HepG2 (cell line): Measurements from ENCODE around the gene ACRBP. TPM values are rescaled to one million over a fixed set of nuclear protein-coding genes. Genes with fewer than 3 reads are reported as not detected.

Experiments used
- CAMTA2 ChIP-seq: sonication (generic); formaldehyde crosslinking; IDR thresholded peaks from 2 replicates; pipeline ENCODE4 v1.4.0; 2020; ENCODE audit warnings: mild to moderate bottlenecking, missing genetic modification reagents, borderline replicate concordance
- EHMT2 ChIP-seq: fragments of 200-600 bp; sonication (generic); IDR thresholded peaks from 2 replicates; pipeline ENCODE4 v1.7.0; 2017; ENCODE audit warnings: antibody characterized with exemption, low read depth, low read length, borderline replicate concordance
- ELK4 ChIP-seq: sonication (generic); formaldehyde crosslinking; IDR thresholded peaks from 2 replicates; pipeline ENCODE4 v1.9.0; 2021; ENCODE audit warnings: missing genetic modification reagents, borderline replicate concordance
- ESRRA ChIP-seq: sonication (generic); formaldehyde crosslinking; IDR thresholded peaks from 2 replicates; pipeline ENCODE4 v1.5.1; 2020; ENCODE audit warnings: mild to moderate bottlenecking, low read depth, missing genetic modification reagents
- GFI1 ChIP-seq: sonication (generic); formaldehyde crosslinking; IDR thresholded peaks from 2 replicates; pipeline ENCODE4 v1.5.0; 2020; ENCODE audit warnings: missing genetic modification reagents, mild to moderate bottlenecking, borderline replicate concordance
- GTF2F1 ChIP-seq: fragments of 150-350 bp; IDR thresholded peaks from 2 replicates; pipeline ENCODE4 v1.6.1; 2014; ENCODE audit warnings: low read length
- NFE2 ChIP-seq: sonication (generic); formaldehyde crosslinking; IDR thresholded peaks from 2 replicates; pipeline ENCODE4 v1.4.0; 2020; ENCODE audit warnings: missing genetic modification reagents
- PHF21A ChIP-seq: sonication (generic); formaldehyde crosslinking; IDR thresholded peaks from 2 replicates; pipeline ENCODE4 v1.5.0; 2020; ENCODE audit warnings: mild to moderate bottlenecking, missing genetic modification reagents
- RBM22 ChIP-seq: fragments of 200-400 bp; formaldehyde crosslinking; optimal IDR thresholded peaks from 2 replicates; pipeline ENCODE3; 2017; ENCODE audit warnings: mild to moderate bottlenecking, low read length, moderate library complexity
- ZFX ChIP-seq: sonication (generic); formaldehyde crosslinking; IDR thresholded peaks from 2 replicates; pipeline ENCODE4 v1.4.0; 2020; ENCODE audit warnings: mild to moderate bottlenecking, low read depth, missing genetic modification reagents, moderate library complexity
- ZNF383 ChIP-seq: sonication (generic); formaldehyde crosslinking; IDR thresholded peaks from 2 replicates; pipeline ENCODE4 v1.4.0; 2020; ENCODE audit warnings: missing genetic modification reagents, mild to moderate bottlenecking, borderline replicate concordance
- ZNF577 ChIP-seq: sonication (generic); formaldehyde crosslinking; IDR thresholded peaks from 2 replicates; pipeline ENCODE4 v1.4.0; 2020; ENCODE audit warnings: mild to moderate bottlenecking, low read depth, missing genetic modification reagents, borderline replicate concordance
- ZNF629 ChIP-seq: sonication (generic); formaldehyde crosslinking; conservative IDR thresholded peaks from 2 replicates; pipeline ENCODE4 v1.5.0; 2020; ENCODE audit warnings: missing genetic modification reagents
- ZSCAN20 ChIP-seq: sonication (generic); formaldehyde crosslinking; IDR thresholded peaks from 2 replicates; pipeline ENCODE4 v1.4.0; 2020; ENCODE audit warnings: missing genetic modification reagents, mild to moderate bottlenecking, borderline replicate concordance
- ZSCAN30 ChIP-seq: sonication (generic); formaldehyde crosslinking; IDR thresholded peaks from 2 replicates; pipeline ENCODE4 v1.5.0; 2020; ENCODE audit warnings: mild to moderate bottlenecking, missing genetic modification reagents
- polyA plus RNA-seq, 8 experiments: library from polyadenylated mRNA; depleted of rRNA in 3 of 8; stranded (reverse) in 7 of 8; unstranded in 1 of 8; fragments of >200 nt; fragmentation: Illumina TruSeq in 4 of 8; extraction: Trizol in 4 of 8; gene quantifications; 2 replicates each; pipeline versions ENCODE4 v1.2.1 to v1.2.3, GENCODE V29; 2011 to 2016; ENCODE audit warnings: low read depth in 4 of 8, missing spikeins in 1 of 8, mixed read lengths in 1 of 8; ENCODE audit not compliant: insufficient read depth in 1 of 8
- total RNA-seq, 5 experiments: library from RNA; depleted of rRNA; stranded (reverse); fragments of >200 nt; fragmentation: Illumina TruSeq; extraction: Trizol; gene quantifications; 2 replicates each; pipeline ENCODE4 v1.2.3, GENCODE V29; 2016; ENCODE audit warnings: low read depth in 1 of 5
- TF ChIP-seq, protein P1 (sequence below): sonication (generic); formaldehyde crosslinking; IDR thresholded peaks from 2 replicates; pipeline ENCODE4 v1.9.0; 2021; ENCODE audit warnings: mild to moderate bottlenecking, missing genetic modification reagents
- TF ChIP-seq, protein P2 (sequence below): sonication (generic); formaldehyde crosslinking; IDR thresholded peaks from 2 replicates; pipeline ENCODE4 v1.4.0; 2020; ENCODE audit warnings: missing genetic modification reagents, mild to moderate bottlenecking, borderline replicate concordance

Gene ACRBP
- total and polyA plus RNA-seq, 2 of the 13 experiments (the other 11 are each of a cell fraction or from before 2014, with no cell fraction given): 0.46 TPM; not detected in 1

DNA sequence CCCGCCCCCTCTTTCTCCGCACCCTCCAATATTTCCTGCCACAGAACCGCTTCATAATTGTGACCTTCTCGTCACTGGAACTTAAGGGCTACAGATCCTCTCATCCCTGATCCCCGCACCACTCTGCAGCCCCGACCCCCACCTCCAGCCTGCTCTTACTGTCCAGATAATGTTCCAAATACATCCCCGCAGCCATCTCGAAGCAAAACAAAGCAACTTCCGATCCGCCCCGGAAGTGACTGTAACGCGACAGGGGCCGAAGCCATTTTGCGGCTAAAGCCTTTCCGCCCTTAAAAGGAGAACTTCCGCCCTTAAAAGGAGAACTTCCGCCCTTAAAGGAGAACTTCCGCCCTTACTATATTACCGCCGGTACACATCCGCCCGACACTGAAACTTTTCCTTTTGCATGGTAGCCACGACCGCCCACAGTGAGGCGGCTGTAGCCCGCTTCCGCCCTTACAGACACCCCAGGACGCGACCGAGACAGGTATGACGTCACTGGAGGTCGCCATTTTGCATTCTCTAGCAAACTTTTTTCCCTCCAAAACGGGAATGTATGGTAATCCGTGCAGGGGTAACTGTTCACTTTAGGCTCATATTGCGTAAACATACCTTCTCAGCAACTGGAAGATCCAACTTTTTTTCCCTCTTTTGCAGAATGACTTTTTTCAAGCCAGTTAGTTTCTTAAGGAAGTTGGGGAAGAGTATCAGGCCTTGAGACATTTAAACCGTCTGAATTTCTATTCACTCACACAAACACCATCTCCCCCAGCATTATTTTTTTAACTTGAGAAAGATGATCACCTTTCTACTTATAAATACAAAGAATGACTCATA is 15.9 kb upstream of the ACRBP start, which contains the start of gene ING4 (continued):
- TF ChIP-seq NFE2 (CRISPR knock-in tag) (no peak), EHMT2 (peak; percentile 87), ELK4 (peak; percentile 83; the same call in 1 of the 2 replicates), ZSCAN20 (no peak), RBM22 (no peak), GFI1 (CRISPR knock-in tag) (peak; percentile 72), ZNF577 (no peak), ZSCAN30 (CRISPR knock-in tag) (0 out of 2 replicates have a peak, but pooled peaks have one; percentile 65), ZFX (CRISPR knock-in tag) (peak; percentile 55; the same call in 1 of the 2 replicates), ESRRA (CRISPR knock-in tag) (no peak), ZNF383 (CRISPR knock-in tag) (no peak), GTF2F1 (no peak), ZNF629 (CRISPR knock-in tag) (no peak), CAMTA2 (CRISPR knock-in tag) (no peak), PHF21A (CRISPR knock-in tag) (0 out of 2 replicates have a peak, but pooled peaks have one; percentile 85)
- TF ChIP-seq, protein P1, sequence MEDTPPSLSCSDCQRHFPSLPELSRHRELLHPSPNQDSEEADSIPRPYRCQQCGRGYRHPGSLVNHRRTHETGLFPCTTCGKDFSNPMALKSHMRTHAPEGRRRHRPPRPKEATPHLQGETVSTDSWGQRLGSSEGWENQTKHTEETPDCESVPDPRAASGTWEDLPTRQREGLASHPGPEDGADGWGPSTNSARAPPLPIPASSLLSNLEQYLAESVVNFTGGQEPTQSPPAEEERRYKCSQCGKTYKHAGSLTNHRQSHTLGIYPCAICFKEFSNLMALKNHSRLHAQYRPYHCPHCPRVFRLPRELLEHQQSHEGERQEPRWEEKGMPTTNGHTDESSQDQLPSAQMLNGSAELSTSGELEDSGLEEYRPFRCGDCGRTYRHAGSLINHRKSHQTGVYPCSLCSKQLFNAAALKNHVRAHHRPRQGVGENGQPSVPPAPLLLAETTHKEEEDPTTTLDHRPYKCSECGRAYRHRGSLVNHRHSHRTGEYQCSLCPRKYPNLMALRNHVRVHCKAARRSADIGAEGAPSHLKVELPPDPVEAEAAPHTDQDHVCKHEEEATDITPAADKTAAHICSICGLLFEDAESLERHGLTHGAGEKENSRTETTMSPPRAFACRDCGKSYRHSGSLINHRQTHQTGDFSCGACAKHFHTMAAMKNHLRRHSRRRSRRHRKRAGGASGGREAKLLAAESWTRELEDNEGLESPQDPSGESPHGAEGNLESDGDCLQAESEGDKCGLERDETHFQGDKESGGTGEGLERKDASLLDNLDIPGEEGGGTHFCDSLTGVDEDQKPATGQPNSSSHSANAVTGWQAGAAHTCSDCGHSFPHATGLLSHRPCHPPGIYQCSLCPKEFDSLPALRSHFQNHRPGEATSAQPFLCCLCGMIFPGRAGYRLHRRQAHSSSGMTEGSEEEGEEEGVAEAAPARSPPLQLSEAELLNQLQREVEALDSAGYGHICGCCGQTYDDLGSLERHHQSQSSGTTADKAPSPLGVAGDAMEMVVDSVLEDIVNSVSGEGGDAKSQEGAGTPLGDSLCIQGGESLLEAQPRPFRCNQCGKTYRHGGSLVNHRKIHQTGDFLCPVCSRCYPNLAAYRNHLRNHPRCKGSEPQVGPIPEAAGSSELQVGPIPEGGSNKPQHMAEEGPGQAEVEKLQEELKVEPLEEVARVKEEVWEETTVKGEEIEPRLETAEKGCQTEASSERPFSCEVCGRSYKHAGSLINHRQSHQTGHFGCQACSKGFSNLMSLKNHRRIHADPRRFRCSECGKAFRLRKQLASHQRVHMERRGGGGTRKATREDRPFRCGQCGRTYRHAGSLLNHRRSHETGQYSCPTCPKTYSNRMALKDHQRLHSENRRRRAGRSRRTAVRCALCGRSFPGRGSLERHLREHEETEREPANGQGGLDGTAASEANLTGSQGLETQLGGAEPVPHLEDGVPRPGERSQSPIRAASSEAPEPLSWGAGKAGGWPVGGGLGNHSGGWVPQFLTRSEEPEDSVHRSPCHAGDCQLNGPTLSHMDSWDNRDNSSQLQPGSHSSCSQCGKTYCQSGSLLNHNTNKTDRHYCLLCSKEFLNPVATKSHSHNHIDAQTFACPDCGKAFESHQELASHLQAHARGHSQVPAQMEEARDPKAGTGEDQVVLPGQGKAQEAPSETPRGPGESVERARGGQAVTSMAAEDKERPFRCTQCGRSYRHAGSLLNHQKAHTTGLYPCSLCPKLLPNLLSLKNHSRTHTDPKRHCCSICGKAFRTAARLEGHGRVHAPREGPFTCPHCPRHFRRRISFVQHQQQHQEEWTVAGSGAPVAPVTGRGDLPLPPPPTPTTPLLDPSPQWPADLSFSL (CRISPR knock-in tag): no peak
- TF ChIP-seq, protein P2, sequence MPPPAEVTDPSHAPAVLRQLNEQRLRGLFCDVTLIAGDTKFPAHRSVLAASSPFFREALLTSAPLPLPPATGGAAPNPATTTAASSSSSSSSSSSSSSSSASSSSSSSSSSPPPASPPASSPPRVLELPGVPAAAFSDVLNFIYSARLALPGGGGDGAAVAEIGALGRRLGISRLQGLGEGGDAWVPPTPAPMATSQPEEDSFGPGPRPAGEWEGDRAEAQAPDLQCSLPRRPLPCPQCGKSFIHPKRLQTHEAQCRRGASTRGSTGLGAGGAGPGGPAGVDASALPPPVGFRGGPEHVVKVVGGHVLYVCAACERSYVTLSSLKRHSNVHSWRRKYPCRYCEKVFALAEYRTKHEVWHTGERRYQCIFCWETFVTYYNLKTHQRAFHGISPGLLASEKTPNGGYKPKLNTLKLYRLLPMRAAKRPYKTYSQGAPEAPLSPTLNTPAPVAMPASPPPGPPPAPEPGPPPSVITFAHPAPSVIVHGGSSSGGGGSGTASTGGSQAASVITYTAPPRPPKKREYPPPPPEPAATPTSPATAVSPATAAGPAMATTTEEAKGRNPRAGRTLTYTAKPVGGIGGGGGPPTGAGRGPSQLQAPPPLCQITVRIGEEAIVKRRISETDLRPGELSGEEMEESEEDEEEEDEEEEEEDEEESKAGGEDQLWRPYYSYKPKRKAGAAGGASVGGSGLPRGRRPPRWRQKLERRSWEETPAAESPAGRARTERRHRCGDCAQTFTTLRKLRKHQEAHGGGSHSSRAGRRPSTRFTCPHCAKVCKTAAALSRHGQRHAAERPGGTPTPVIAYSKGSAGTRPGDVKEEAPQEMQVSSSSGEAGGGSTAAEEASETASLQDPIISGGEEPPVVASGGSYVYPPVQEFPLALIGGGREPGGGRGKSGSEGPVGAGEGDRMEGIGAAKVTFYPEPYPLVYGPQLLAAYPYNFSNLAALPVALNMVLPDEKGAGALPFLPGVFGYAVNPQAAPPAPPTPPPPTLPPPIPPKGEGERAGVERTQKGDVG (CRISPR knock-in tag): no peak
